Right atrium auricular region (tissue), 2 donors: ENCODE measurements around the gene NAT9. TPM values are rescaled to one million over a fixed set of nuclear protein-coding genes. Genes with fewer than 3 reads are reported as not detected.

Source experiments
- DNase-seq: peaks from one replicate; pipeline ENCODE4 v3.0.0-alpha.2; 2019; ENCODE audit warnings: low spot score
- H3K27ac ChIP-seq, 2 donors: fragments of 200-600 bp; sonication (generic); 1 replicate in 1 of 2; 2 replicates in 1 of 2; pipeline ENCODE4 v1.5.1; 2016 to 2019
- H3K27me3 ChIP-seq, 2 donors: fragments of 200-600 bp; sonication (generic); one replicate each; pipeline versions ENCODE4 v1.5.1 to v1.6.0; 2017 to 2019
- H3K36me3 ChIP-seq: fragments of 200-600 bp; sonication (generic); one replicate; pipeline ENCODE4 v1.5.1; 2016
- H3K4me1 ChIP-seq, 2 donors: fragments of 200-600 bp; sonication (generic); one replicate each; pipeline versions ENCODE4 v1.5.1 to v1.6.0; 2017 to 2019
- H3K4me3 ChIP-seq, 2 donors: fragments of 200-600 bp; sonication (generic); 1 replicate in 1 of 2; 2 replicates in 1 of 2; pipeline ENCODE4 v1.5.1; 2017 to 2019; ENCODE audit warnings: mild to moderate bottlenecking in 1 of 2, moderate library complexity in 1 of 2
- H3K9me3 ChIP-seq, 2 donors: fragments of 200-600 bp; sonication (generic); one replicate each; pipeline ENCODE4 v1.5.1; 2019
- total RNA-seq, 2 donors: library from RNA; depleted of rRNA; stranded (reverse); fragments of >200 nt; gene quantifications; one replicate each; pipeline ENCODE4 v1.1.0, GENCODE V29; 2016
- TF ChIP-seq, protein P1 (sequence below), 2 donors: fragments of 200-600 bp; sonication (generic); IDR thresholded peaks; one replicate each; pipeline ENCODE4 v1.5.1; 2019; ENCODE audit warnings: antibody characterized with exemption in 2 of 2

NAT9 gene
- total RNA-seq, 2 donors from 2014 or later, result 16.2 to 18.7 TPM

DNA sequence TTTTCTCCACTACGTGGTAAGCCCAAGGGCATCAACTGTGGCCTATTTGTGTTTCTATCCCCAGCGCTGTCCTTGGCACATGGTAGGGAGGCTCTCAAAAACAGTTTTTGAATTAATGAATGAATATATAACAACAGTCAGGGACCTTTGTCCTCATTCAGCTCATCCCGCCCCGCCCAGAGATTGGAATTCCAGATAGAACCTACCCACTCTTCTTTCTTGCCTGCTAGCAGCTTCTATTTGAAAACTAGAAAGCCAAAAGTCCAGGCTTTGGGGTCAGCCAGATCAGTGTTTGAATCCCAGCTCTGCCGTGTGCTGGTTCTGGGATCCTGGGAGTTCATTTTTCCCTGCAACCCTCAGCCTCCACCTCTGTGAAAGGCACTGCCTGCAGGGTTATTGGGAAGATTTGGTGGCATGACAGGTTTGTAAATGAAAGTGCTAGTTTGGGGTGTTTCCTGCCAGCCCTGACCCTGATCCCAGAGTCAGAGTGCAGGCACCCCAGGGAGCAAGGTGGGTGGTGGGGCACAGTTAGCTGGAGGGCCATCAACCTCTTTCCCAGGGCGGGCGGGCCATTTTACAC lies 23.2 kb downstream of the NAT9 start:
- TF ChIP-seq, protein P1, sequence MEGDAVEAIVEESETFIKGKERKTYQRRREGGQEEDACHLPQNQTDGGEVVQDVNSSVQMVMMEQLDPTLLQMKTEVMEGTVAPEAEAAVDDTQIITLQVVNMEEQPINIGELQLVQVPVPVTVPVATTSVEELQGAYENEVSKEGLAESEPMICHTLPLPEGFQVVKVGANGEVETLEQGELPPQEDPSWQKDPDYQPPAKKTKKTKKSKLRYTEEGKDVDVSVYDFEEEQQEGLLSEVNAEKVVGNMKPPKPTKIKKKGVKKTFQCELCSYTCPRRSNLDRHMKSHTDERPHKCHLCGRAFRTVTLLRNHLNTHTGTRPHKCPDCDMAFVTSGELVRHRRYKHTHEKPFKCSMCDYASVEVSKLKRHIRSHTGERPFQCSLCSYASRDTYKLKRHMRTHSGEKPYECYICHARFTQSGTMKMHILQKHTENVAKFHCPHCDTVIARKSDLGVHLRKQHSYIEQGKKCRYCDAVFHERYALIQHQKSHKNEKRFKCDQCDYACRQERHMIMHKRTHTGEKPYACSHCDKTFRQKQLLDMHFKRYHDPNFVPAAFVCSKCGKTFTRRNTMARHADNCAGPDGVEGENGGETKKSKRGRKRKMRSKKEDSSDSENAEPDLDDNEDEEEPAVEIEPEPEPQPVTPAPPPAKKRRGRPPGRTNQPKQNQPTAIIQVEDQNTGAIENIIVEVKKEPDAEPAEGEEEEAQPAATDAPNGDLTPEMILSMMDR (IDR thresholded peaks at IDR 0.05), result no peak
- H3K27ac ChIP-seq, result no peak overlapping the region
- H3K27me3 ChIP-seq, result no peaks in the 10 kb centered on the region
- no peaks in the 10 kb centered on the region for H3K9me3 ChIP-seq
- H3K4me1 ChIP-seq, result peaks cover 0 to 48% of the 10 kb centered on the region in 2 donors
- no peak overlapping the region for H3K4me3 ChIP-seq
- DNase-seq, result no peak
- no peaks in the 10 kb centered on the region for H3K36me3 ChIP-seq

DNA sequence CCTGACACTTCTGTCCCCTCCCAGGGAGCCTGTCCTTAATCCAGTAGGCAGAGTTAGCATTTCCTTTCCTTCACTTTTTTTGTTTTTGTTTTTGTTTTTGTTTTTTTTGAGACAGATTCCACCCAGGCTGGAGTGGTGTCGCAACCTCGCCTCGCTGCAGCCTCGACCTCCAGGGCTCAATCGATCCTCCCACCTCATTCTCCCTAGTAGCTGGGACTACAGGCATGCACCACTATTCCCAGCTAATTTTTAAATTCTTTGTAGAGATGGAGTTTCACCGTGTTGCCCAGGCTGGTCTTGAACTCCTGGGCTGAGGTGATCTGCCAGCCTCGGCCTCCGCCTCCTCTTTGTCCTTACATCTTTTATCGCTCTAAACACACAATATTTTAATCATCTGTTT lies 23.7 kb downstream of the NAT9 start:
- no peaks in the 10 kb centered on the region for H3K9me3 ChIP-seq
- peaks cover 0 to 48% of the 10 kb centered on the region in 2 donors for H3K4me1 ChIP-seq
- TF ChIP-seq, protein P1 (IDR thresholded peaks at IDR 0.05), result no peak
- no peak overlapping the region for H3K4me3 ChIP-seq
- H3K36me3 ChIP-seq, result no peaks in the 10 kb centered on the region
- DNase-seq, result no peak
- H3K27me3 ChIP-seq, result no peaks in the 10 kb centered on the region
- no peak overlapping the region for H3K27ac ChIP-seq

GRCh38 chr17:74750327-74751069 lies 25.6 kb downstream of the NAT9 start:
- Histone ChIP-seq H3K9me3 (no peaks in the 10 kb centered on the region), H3K36me3 (no peaks in the 10 kb centered on the region), H3K27me3 (no peaks in the 10 kb centered on the region), H3K27ac (peak overlapping the region in 1 of 2 donors; percentile 78), H3K4me1 (peaks cover 0 to 46% of the 10 kb centered on the region in 2 donors), H3K4me3 (peak overlapping the region in 1 of 2 donors; percentile 79)
- DNase-seq, result no peak
- TF ChIP-seq, protein P1 (IDR thresholded peaks at IDR 0.05), result no peak

GRCh38 chr17:74750039-74750326 lies 26.2 kb downstream of the NAT9 start:
- TF ChIP-seq, protein P1 (IDR thresholded peaks at IDR 0.05), result no peak
- Histone ChIP-seq H3K27ac (peak overlapping the region; percentile 78 to 82), H3K4me1 (peaks cover 0 to 48% of the 10 kb centered on the region in 2 donors), H3K4me3 (peak overlapping the region; percentile 64 to 79), H3K27me3 (no peaks in the 10 kb centered on the region), H3K9me3 (no peaks in the 10 kb centered on the region), H3K36me3 (no peaks in the 10 kb centered on the region)
- DNase-seq, result no peak

DNA sequence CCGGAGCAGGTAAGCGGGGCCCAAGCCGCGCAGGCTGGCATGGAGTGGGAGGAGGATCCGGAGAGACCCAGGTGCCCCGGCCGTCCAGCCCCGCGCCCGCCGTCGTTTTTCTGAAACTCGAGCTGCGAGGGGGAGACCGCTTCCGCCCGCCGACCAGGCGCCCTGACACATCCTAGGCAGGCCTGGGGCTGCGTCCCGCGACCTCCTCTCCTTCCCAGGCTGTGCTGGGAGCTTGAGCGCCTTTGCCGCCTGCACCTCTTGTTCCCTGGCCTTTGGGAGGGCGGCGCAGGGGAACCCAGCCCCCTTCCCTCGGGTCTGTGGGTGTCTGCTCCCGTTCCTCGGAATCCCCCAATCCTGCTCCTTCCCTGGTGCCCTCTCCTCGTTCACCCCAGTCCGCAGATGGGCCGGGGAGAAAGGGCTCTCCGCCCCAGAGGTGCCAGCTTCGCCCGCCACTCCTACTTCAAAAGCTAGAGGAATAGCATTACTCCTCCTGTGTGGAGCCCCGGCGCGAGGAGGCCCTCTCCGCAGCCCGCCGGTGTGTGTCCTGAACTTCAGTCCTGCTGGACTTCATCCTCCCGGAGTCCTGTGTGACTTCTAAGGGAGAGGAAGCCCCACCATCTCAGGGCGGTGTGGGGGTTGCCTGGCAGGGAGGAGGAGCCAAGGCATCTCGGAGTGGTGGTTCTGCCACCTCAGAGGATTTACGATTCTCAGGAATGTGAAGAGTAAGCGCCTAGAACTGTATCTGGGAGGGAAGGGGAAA lies 26.7 kb downstream of the NAT9 start:
- H3K9me3 ChIP-seq, result no peaks in the 10 kb centered on the region
- DNase-seq, result no peak
- H3K36me3 ChIP-seq, result no peaks in the 10 kb centered on the region
- H3K4me1 ChIP-seq, result peaks cover 0 to 52% of the 10 kb centered on the region in 2 donors
- peak overlapping the region; percentile 78 to 82 for H3K27ac ChIP-seq
- H3K27me3 ChIP-seq, result no peaks in the 10 kb centered on the region
- TF ChIP-seq, protein P1 (IDR thresholded peaks at IDR 0.05), result no peak
- H3K4me3 ChIP-seq, result peak overlapping the region; percentile 64 to 79
